GM18498 (cell line): ENCODE measurements around the gene ITLN2.
"Not testable (repeated sequence)": the region's sequence is repeated elsewhere in the genome, so short reads cannot be mapped to it uniquely, and the experiment has no call there.

Source experiments
- ATAC-seq: cut with Tn5 transposase; IDR thresholded peaks from one replicate; pipeline ENCODE4 v1.9.1; 2021; ENCODE audit warnings: mild to moderate bottlenecking, moderate library complexity; ENCODE audit not compliant: unreplicated experiment

ITLN2 gene

DNA sequence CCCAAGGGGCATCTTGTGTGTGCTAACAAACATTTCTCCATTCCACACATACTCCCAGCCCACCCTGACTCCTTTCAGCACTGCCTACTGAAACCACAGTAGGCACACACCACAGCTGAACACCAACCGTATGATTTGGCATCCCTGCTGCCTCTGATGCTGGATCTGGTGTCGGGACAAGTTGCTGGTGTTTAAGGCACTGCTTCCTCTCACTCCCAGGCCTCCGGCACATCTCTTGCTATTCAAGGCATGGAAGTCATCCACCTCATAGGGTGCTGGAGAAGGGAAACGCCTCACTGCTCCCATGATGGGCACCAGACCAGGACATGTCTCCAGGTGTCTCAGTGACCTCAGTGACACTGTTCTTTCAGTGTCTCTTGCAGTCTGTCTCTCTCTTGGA, 2.4 kb upstream of the ITLN2 start:
- no peak for ATAC-seq

DNA sequence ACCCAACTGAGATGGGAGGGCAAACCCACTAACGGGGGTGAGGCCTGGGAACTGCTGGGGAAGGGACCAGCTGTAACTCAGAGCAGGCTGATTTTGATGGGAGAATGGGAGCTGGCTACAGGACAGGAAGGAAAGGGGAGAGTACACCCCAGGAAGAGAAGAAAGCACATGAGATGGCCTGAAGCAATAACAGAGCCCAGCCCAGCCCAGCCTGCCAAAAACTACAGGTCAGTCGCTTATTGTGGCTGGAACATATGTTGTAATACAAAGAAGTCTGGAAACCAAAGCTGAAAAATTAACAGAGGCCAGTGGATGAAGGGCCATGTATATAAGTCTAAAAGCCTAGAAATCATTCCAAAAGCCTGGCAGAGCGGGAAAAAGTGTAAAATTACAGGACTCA, 1.6 kb downstream of the ITLN2 start:
- ATAC-seq: no peak

DNA sequence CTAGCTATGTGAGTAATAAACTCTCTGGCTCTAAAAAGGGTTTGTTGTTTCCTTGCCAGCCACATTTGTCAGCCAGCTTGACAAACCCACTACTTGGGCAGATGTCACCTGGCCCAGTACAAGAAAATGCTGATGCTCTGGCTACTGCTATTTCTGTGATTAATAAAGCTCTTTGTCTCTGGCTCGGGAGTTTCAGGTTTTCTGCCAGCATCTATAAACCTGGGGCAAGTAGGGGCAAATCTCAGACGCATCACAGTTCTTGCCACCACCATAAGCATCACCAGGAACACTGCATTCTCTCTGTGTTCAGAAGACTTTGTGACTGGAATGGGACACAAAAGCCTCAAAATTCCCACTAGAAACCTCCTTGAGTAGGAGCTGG, 2.5 kb downstream of the ITLN2 start:
- ATAC-seq: no peak

DNA sequence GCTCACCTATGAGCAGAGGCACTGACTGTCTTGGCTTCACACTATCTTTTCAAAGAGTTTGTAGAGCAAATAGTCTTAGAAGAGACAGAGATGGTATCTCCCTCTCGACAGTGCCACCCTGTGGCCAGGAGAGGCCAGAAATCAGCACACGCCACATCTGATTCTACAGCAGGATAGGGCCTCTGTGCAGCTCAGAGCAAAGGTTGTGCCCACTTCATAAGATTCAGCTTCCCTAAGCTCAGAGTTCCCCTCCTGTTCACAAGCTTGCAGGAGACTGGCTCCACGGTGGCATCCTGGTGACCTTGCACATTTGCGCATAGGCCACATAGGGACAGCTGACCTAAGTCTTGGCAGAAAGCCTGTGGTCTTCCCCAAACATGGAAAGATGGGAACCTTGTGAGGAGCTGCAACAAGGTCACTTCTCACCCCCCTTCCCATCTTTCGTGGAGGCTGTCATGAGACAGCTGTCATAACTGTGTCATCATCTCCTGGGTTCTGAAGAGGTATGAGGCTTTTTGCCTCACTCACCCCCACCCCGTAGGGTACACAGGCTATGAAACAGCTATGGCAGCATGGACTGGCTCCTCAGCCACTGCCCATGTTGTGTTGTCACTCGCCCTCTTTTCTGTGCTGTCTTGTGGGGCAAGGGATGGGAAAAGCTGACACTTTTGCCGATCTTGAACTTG, 3.0 kb downstream of the ITLN2 start:
- ATAC-seq: peak; percentile 72

DNA sequence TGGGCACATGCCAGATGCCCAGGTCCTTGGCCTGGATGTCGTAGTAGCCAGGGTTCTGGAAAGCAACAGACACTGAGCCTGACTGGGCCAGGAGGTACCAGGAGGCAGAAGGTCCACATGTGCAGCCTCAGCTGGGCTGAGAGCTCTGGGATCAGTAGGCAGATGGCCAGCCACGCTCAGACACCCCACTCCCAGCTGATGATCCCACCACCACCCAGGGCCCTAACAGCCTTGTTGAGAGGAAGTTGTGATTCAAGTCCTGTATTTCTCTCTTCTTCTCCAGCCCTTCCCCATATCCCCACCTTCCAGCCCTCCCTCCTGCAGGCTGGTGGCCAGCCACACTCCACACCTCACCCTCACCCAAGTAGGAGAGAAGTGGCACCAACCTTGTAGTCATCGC, 4.0 kb downstream of the ITLN2 start:
- ATAC-seq: no peak

DNA sequence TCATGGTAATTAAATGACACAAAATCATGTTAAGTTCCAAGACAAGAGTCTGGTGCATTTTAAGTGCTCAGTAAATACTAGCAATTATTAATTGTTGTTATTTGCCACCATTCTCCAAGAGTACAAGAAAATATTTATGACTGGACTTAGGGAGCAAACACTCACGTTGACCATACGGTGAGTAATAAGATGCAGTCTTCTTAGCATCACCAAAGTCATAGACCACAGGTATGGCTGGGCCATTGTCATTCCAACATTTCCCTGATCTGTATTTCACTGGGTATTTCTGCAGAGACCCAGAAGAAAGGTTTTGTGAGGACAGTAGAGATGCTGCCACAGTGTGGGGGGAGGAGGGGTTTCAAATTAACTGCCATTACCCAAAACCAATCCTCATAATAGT, 4.7 kb downstream of the ITLN2 start:
- no peak for ATAC-seq

DNA sequence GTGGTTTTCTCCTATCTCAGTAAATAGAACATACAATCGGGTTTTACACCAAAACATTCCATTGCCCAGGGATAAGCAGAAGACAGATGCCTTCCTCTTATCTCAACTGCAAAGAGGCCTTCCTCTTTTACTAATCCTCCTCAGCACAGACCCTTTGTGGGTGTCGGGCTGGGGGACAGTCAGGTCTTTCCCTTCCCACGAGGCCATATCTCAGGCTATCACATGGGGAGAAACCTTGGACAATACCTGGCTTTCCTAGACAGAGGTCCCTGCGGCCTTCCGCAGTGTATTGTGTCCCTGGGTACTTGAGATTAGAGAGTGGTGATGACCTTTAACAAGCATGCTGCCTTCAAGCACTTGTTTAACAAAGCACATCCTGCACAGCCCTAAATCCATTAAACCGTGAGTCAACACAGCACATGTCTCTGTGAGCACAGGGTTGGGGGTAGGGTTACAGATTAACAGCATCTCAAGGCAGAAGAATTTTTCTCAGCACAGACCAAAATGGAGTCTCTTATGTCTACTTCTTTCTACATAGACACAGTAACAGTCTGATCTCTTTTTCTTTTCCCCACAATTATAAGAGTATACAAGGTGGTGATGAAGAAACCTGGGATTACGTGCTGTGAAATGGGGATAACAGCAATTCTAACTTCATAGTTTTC, 5.3 kb downstream of the ITLN2 start:
- not testable (repeated sequence) for ATAC-seq

DNA sequence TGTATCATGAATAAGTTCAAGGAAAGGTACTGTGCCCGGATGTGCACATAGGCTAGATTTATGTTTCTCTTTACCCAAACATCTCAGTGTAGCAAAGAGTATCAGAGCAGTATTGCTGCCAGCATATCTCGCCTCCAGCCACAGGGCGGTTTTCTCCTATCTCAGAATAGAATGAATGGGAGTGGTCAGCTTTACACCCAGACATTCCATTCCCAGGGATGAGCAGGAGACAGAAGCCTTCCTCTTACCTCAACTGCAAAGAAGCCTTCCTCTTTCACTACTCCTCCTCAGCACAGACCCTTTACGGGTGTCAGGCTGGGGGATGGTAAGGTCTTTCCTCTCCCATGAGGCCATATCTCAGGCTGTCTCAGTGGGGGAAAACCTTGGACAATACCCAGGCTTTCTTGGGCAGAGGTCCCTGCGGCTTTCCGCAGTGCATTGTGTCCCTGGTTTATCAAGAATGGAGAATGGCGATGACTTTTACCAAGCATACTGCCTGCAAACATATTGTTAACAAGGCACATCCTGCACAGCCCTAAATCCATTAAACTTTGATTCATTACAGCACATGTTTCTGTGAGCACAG, 7.3 kb downstream of the ITLN2 start:
- ATAC-seq: not testable (repeated sequence)

DNA sequence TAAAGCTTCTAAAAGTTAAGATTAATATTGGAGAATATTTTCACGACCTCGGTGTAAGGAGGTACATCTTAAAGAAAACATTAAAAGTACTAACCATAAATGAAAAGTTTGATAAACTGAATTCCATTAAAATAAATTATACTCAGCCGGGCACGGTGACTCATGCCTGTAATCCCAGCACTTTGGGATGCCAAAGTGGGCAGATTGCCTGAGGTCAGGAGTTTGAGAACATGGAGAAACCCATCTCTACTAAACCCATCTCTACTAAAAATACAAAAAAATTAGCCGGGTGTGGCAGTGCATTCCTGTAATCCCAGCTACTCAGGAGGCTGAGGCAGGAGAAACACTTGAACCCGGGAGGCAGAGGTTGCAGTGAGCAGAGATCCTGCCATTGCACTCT, 8.7 kb downstream of the ITLN2 start:
- ATAC-seq: not testable (repeated sequence)

DNA sequence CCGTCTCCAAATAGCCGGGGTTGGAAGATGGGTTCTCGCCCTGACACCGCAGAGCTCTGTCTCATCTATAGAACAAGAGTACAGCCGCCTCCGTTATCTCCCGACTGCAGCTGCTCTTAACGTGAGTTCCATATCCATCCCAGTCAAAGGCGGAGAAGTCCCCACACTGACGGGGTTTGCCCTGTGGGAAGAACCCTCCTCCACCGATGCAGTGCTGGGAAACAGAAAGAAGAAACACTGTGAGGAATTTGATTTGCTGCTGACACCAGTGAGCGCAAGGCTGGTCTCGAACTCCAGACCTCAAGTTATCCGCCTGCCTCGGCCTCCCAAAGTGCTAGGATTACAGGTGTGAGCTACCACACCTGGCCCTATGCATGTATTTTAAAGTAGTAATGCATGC, 9.5 kb downstream of the ITLN2 start:
- no peak for ATAC-seq

DNA sequence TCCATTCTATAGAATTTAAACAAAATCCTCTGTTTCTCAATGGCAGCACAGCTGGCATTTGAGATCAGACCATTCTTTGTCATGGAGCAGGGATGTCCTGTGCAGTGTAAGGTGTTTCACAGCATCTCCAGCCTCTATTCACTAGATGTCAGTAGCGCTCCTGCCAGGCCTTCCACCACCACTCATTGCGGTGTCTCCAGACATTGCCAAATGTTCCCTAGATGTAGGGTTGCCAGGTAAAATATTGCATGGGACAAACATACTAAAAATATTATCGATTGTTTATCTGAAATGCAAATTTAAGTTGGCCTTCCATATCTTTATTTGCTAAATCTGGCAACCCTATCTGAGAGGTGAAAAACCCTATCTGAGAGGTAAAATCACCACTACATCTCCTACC, 11.7 kb downstream of the ITLN2 start:
- ATAC-seq: no peak

DNA sequence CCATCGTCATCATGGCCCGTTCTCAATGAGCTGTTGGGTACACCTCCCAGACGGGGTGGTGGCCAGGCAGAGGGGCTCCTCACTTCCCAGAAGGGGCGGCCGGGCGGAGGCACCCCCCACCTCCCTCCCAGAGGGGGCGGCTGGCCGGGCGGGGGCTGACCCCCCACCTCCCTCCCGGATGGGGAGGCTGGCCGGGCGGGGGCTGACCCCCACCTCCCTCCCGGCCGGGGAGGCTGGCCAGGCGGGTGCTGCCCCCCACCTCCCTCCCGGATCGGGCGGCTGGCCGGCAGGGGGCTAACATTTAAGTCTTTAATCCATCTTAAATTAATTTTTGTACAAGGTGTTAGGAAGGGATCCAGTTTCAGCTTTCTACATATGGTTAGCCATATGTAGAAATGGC, 17.9 kb downstream of the ITLN2 start:
- ATAC-seq: not testable (repeated sequence)

DNA sequence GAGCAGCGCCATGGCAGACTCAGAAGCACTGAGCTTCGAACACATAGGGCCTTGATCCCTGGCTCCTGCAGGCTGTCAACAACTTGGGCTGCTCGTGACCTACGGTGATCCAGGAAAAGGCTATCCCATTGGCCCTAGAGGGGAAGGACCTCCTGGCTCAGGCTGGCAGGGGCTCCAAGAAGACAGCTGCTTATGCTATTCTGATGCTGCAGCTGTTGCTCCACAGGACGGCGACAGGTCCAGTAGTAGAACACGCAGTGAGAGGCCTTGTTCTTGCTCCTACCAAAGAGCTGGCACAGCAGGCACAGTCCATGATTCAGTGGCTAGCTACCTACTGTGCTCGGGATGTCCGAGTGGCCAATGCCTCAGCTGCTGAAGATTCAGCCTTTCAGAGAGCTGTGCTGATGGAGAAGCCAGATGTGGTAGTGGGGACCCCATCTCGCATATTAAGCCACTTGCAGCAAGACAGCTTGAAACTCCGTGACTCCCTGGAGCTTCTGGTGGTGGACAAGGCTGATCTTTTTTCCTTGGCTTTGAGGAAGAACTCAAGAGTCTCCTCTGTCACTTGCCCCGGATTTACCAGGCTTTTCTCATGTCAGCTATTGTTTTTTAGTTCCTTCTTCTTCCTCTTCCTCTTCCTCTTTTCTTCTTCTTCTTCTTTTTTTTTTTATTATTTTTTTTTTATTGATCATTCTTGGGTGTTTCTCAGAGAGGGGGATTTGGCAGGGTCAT, 18.9 kb downstream of the ITLN2 start:
- ATAC-seq: no peak

DNA sequence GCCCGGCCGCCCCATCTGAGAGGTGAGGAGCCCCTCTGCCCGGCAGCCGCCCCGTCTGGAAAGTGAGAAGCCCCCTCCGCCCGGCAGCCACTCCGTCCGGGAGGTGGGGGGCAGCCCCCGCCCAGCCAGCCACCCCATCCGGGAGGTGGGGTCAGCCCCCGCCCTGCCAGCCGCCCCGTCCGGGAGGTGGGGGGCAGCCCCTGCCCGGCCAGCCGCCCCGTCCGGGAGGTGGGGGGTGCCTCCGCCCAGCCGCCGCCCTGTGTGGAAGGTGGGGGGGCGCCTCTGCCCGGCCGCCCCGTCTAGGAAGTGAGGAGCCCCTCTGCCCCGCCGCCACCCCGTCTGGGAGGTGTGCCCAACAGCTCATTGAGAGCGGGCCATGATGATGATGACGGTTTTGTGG, 21.3 kb downstream of the ITLN2 start:
- not testable (repeated sequence) for ATAC-seq

DNA sequence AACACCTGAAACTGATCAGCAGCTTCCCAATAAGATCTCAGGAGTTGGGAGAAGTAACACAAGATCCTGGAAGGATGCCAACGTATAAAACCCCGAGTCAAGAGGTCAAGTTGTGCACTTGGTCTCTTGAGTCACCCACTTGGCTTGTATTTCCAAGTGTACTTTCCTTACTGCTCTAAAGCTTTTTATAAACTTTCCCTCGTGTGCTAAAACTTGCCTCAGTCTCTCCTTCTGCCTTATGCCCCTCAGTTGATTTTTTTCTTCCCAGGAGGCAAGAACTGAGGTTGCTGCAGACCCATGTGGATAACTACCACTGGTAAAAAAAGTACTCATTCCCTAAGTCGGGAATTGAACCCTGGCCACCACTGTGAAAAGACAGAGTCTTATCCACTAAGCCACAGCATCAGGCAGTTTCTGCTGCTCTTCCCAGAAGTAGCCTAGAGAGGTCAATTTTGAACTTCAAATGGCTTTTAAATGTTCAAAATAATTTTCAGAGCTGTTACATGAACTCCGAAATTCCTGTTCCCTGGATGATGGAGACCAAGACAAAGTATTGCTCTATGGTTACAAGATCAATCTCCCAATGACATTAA, 28.9 kb downstream of the ITLN2 start:
- ATAC-seq: no peak

DNA sequence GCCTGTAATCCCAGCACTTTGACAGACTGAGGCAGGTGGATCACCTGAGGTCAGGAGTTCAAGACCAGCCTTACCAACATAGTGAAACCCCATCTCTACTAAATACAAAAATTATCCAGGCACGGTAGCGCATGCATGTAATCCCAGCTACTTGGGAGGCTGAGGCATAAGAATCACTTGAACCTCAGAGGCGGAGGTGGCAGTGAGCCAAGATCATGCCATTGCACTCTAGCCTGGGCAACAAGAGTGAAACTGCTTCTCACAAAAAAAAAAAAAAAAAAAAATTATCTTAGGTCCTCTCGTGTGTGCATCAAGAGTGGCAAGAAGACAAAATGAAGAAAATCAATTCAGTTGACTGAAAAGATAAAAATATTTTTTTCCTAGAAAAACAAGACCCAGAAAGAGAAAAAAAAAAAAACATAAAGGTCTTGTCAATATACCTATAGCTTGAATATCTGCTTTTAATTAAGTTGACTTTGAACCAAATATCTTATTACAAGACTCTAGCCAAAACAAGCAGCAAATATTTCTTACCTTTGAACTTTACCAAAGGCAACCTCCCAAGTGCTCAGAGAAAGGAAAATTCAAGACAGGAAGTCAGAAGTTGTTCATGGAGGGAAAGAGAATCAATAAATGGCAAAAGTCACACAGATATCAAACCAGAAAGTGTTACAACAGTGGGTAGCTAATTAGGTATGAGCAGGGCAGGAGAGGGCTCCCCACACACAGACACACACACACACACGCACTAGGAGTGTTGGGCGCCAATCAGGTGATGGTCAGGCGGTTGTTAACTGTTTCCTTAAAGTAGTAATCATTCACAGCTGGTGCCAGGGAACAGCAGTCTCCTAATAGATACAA, 29.6 kb downstream of the ITLN2 start:
- no peak for ATAC-seq

DNA sequence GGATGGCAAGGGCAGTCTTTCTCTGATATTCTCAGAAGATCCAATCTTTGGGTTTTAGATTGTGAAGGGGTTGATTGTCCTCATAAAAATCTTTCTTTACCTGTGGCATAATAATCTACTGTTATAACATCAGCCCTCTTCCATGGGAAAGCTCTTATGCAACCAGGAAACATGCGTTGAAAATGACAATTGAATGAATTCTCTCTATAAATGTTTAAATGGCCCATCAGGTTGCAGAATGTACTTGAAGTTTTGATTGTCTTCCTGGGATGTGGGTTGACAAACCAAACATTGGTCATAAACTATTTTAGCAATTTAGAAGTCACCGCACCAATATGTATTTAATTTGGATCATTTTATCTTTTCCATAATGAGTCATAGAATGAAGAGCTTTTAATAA, 37.9 kb downstream of the ITLN2 start:
- ATAC-seq: no peak

DNA sequence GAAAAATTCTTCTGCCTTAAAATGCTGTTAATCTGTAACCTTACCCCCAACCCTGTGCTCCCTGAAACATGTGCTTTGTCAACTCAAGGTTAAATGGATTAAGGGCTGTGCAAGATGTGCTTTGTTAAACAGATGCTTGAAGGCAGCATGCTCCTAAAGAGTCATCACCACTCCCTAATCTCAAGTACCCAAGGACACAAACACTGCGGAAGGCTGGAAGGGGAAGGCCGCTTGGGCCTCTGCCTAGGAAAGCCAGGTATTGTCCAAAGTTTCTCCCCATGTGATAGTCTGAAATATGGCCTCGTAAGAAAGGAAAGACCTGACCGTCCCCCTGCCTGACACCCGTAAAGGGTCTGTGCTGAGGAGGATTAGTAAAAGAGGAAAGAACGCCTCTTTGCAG, 41.4 kb downstream of the ITLN2 start:
- ATAC-seq: not testable (repeated sequence)

DNA sequence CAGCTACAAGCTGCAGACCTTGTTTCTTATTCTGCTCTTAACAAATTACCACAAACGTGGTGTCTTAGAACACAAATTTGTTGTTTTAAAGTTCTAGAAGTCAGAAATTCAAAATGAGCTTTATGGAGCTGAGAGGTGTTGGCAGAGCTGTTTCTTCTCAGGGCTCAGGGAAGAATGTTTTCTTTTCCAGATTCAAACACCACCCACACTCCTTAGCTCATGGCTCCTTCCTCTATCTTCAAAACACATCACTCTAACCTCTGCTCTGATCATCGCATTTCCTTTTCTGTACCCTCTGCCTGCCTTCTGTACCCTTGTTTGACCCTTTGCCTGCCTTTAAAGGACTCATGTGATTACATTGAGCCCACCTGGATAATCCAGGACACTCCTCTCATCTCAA, 42.7 kb downstream of the ITLN2 start:
- ATAC-seq: no peak

DNA sequence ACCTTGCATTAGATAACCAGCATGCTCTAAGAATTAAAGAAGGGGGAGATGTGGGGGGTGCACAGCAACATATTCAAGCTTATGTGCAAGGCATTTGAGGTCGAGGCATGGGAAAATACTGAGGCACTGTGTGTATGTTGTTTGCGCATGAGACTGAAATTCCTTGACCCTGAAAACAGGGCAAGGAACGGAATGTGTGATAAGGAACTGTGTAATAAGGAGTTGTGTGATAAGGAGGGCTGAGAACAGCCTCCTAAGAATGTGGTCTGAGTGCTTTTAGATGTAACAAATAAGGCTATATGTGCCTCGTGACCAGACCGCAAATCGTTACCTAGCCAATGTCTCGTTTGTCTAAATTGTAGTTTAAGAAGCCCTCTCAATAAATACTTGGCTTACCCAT, 43.2 kb downstream of the ITLN2 start:
- no peak for ATAC-seq
